OCI-LY7 (cell line): ENCODE data around the gene UQCRC2.

Experiments used
- CTCF ChIP-seq: fragments of 200-600 bp; sonication (generic); conservative IDR thresholded peaks from 2 replicates; pipeline ENCODE4 v1.5.1; 2014; ENCODE audit warnings: mild to moderate bottlenecking, antibody characterized with exemption, low read length, moderate library complexity, mixed read lengths
- EZH2phosphoT487 ChIP-seq: fragments of 200-600 bp; sonication (generic); IDR thresholded peaks from 2 replicates; pipeline ENCODE4 v1.6.1; 2018; ENCODE audit warnings: low read depth, borderline replicate concordance, mild to moderate bottlenecking, mixed run types, antibody characterized with exemption, low read length, moderate library complexity, mixed read lengths

GRCh38 chr16:22007159-22007508, 54.0 kb downstream of the UQCRC2 start:
- TF ChIP-seq CTCF = no peak
- no peak for TF ChIP-seq EZH2phosphoT487
